HG02642 (cell line): ENCODE data around the gene MTERF4.

Source experiments
- ATAC-seq: cut with Tn5 transposase; IDR thresholded peaks from one replicate; pipeline ENCODE4 v1.9.1; 2021; ENCODE audit warnings: mild to moderate bottlenecking; ENCODE audit not compliant: unreplicated experiment, poor library complexity

Gene MTERF4

GRCh38 chr2:241071677-241072111 lies 30.4 kb downstream of the MTERF4 start:
- no peak for ATAC-seq

- no peak for ATAC-seq
These were observed 31.0 kb downstream of the MTERF4 start for GRCh38 chr2:241070811-241071676.

- ATAC-seq, result no peak
These were observed 31.7 kb downstream of the MTERF4 start for GRCh38 chr2:241070361-241070760.

GRCh38 chr2:241069821-241070281 lies 32.2 kb downstream of the MTERF4 start:
- no peak for ATAC-seq

GRCh38 chr2:241068942-241069810 lies 32.9 kb downstream of the MTERF4 start:
- no peak for ATAC-seq

- no peak for ATAC-seq
These were observed 33.7 kb downstream of the MTERF4 start for GRCh38 chr2:241068136-241068941.

- ATAC-seq, result no peak
These were observed 34.5 kb downstream of the MTERF4 start for GRCh38 chr2:241067501-241068135.

GRCh38 chr2:241066893-241067341 lies 35.2 kb downstream of the MTERF4 start:
- no peak for ATAC-seq

- ATAC-seq, result no peak
These were observed 35.8 kb downstream of the MTERF4 start for GRCh38 chr2:241066171-241066892.

- ATAC-seq, result no peak
These were observed 36.7 kb downstream of the MTERF4 start for GRCh38 chr2:241065355-241065803.

GRCh38 chr2:241064802-241065354 lies 37.2 kb downstream of the MTERF4 start:
- ATAC-seq, result no peak

GRCh38 chr2:241064008-241064801 lies 37.9 kb downstream of the MTERF4 start:
- no peak for ATAC-seq

- no peak for ATAC-seq
These were observed 38.5 kb downstream of the MTERF4 start for GRCh38 chr2:241063587-241063986.

GRCh38 chr2:241063093-241063551 lies 39.0 kb downstream of the MTERF4 start:
- no peak for ATAC-seq

- no peak for ATAC-seq
These were observed 39.5 kb downstream of the MTERF4 start for GRCh38 chr2:241062389-241063092.

- ATAC-seq, result no peak
These were observed 40.8 kb downstream of the MTERF4 start for GRCh38 chr2:241061275-241061674.

- no peak for ATAC-seq
These were observed 48.4 kb downstream of the MTERF4 start for GRCh38 chr2:241053576-241054251.
